GM23338 (cell line): ENCODE data around the gene SCAPER. TPM values are rescaled to one million over a fixed set of nuclear protein-coding genes. Genes with fewer than 3 reads are reported as not detected.

Source experiments
- ATAC-seq: fragments of 200-7000 bp; cut with Tn5 transposase; 3 replicates; pipeline ENCODE4 v1.9.1; 2020
- DNase-seq: peaks from one replicate; pipeline ENCODE4 v3.0.0-alpha.2; 2015; ENCODE audit warnings: low spot score
- H2AFZ ChIP-seq: fragments of 200-600 bp; sonication (generic); 2 replicates; pipeline ENCODE4 v1.8.0; 2016; ENCODE audit warnings: antibody characterized with exemption, mild to moderate bottlenecking, moderate library complexity
- H3F3A ChIP-seq: fragments of 200-600 bp; sonication (generic); replicated peaks from 2 replicates; pipeline ENCODE4 v1.8.0; 2017; ENCODE audit warnings: antibody characterized with exemption, mixed run types, low read depth
- H3K27ac ChIP-seq: fragments of 200-600 bp; sonication (generic); 2 replicates; pipeline ENCODE4 v1.6.1; 2016; ENCODE audit warnings: low read depth
- H3K27me3 ChIP-seq: fragments of 200-600 bp; sonication (generic); 2 replicates; pipeline ENCODE4 v1.8.0; 2016; ENCODE audit warnings: mild to moderate bottlenecking, mixed run types, moderate library complexity; ENCODE audit not compliant: insufficient read depth
- H3K36me3 ChIP-seq: fragments of 200-600 bp; sonication (generic); 2 replicates; pipeline ENCODE4 v1.8.0; 2016; ENCODE audit warnings: mild to moderate bottlenecking; ENCODE audit not compliant: insufficient read depth
- H3K4me1 ChIP-seq: fragments of 200-600 bp; sonication (generic); 2 replicates; pipeline ENCODE4 v1.8.0; 2016; ENCODE audit warnings: mild to moderate bottlenecking, moderate library complexity; ENCODE audit not compliant: insufficient read depth
- H3K4me2 ChIP-seq: fragments of 200-600 bp; sonication (generic); 2 replicates; pipeline ENCODE4 v1.7.1; 2017; ENCODE audit warnings: mixed run types
- H3K4me3 ChIP-seq: fragments of 200-600 bp; sonication (generic); 2 replicates; pipeline ENCODE4 v1.6.1; 2016; ENCODE audit warnings: mixed run types
- H3K79me2 ChIP-seq: fragments of 200-600 bp; sonication (generic); replicated peaks from 2 replicates; pipeline ENCODE4 v1.8.0; 2017; ENCODE audit warnings: mild to moderate bottlenecking; ENCODE audit not compliant: insufficient read depth
- H3K9me2 ChIP-seq: fragments of 200-600 bp; sonication (generic); 2 replicates; pipeline ENCODE4 v1.8.0; 2017; ENCODE audit not compliant: insufficient read depth
- H4K20me1 ChIP-seq: fragments of 200-600 bp; sonication (generic); replicated peaks from 2 replicates; pipeline ENCODE4 v1.8.0; 2017; ENCODE audit warnings: mild to moderate bottlenecking; ENCODE audit not compliant: insufficient read depth
- H3K27ac Mint-ChIP-seq: 2 replicates; pipeline ENCODE4 v1.8.0; 2020; ENCODE audit warnings: inconsistent platforms, mild to moderate bottlenecking, moderate library complexity, mixed read lengths
- H3K27me3 Mint-ChIP-seq: 3 replicates; pipeline ENCODE4 v1.8.0; 2022; ENCODE audit warnings: low read depth, mild to moderate bottlenecking, moderate library complexity, mixed read lengths, inconsistent platforms; ENCODE audit not compliant: insufficient read depth, poor library complexity
- H3K36me3 Mint-ChIP-seq: 3 replicates; pipeline ENCODE4 v1.8.0; 2021; ENCODE audit warnings: low read depth, mild to moderate bottlenecking, inconsistent platforms, moderate library complexity, mixed read lengths
- H3K4me1 Mint-ChIP-seq: 3 replicates; pipeline ENCODE4 v1.8.0; 2020; ENCODE audit warnings: mild to moderate bottlenecking, inconsistent platforms, mixed read lengths
- H3K4me3 Mint-ChIP-seq: 3 replicates; pipeline ENCODE4 v1.8.0; 2021; ENCODE audit warnings: moderate library complexity, mild to moderate bottlenecking, inconsistent platforms, mixed read lengths
- H3K9me3 Mint-ChIP-seq: 3 replicates; pipeline ENCODE4 v1.8.0; 2020; ENCODE audit warnings: moderate library complexity, mild to moderate bottlenecking, inconsistent platforms, mixed read lengths
- CREB1 ChIP-seq: fragments of 250-450 bp; sonication (Bioruptor Pico); IDR thresholded peaks from 2 replicates; pipeline ENCODE4 v1.5.0; 2020; ENCODE audit warnings: low read depth, mild to moderate bottlenecking, moderate library complexity
- EZH2 ChIP-seq: fragments of 200-600 bp; sonication (generic); IDR thresholded peaks from one replicate; pipeline ENCODE4 v1.8.0; 2017; ENCODE audit warnings: antibody characterized with exemption, mild to moderate bottlenecking, low read depth; ENCODE audit not compliant: unreplicated experiment
- EZH2phosphoT487 ChIP-seq: fragments of 200-600 bp; sonication (generic); IDR thresholded peaks from one replicate; pipeline ENCODE4 v1.8.1; 2018; ENCODE audit warnings: antibody characterized with exemption; ENCODE audit not compliant: unreplicated experiment
- JUNB ChIP-seq: IDR thresholded peaks from one replicate; pipeline ENCODE4 v1.6.1; 2016; ENCODE audit warnings: antibody characterized with exemption; ENCODE audit not compliant: unreplicated experiment
- NANOG ChIP-seq: IDR thresholded peaks from 2 replicates; pipeline ENCODE4 v1.6.1; 2016; ENCODE audit warnings: antibody characterized with exemption, borderline replicate concordance
- POLR2AphosphoS5 ChIP-seq: IDR thresholded peaks from 2 replicates; pipeline ENCODE4 v1.6.1; 2016; ENCODE audit warnings: antibody characterized with exemption, low read depth
- STAT1 ChIP-seq: IDR thresholded peaks from one replicate; pipeline ENCODE4 v1.6.1; 2016; ENCODE audit warnings: antibody characterized with exemption; ENCODE audit not compliant: unreplicated experiment
- ZNF114 ChIP-seq: fragments of 250-450 bp; sonication (Bioruptor Pico); IDR thresholded peaks from 2 replicates; pipeline ENCODE4 v1.5.0; 2020; ENCODE audit warnings: mild to moderate bottlenecking, moderate library complexity
- ZNF331 ChIP-seq: fragments of 250-450 bp; sonication (Bioruptor Pico); IDR thresholded peaks from 2 replicates; pipeline ENCODE4 v1.5.0; 2020; ENCODE audit warnings: low read depth, mild to moderate bottlenecking, moderate library complexity
- polyA plus RNA-seq: library from polyadenylated mRNA; unstranded; fragments of >200 nt; fragmentation: Nextera tagmentation; extraction: Ambion mirVana; gene quantifications from 2 replicates; pipeline ENCODE4 v1.2.1, GENCODE V29; 2016
- total RNA-seq: library from RNA; depleted of rRNA; stranded (reverse); fragments of >200 nt; shearing (Covaris generic); gene quantifications from 2 replicates; pipeline ENCODE4 v1.2.3, GENCODE V29; 2014
- TF ChIP-seq, protein P1 (sequence below): IDR thresholded peaks from one replicate; pipeline ENCODE4 v1.6.1; 2018; ENCODE audit warnings: antibody characterized with exemption; ENCODE audit not compliant: unreplicated experiment
- TF ChIP-seq, protein P2 (sequence below): IDR thresholded peaks from 2 replicates; pipeline ENCODE4 v1.6.1; 2016; ENCODE audit warnings: antibody characterized with exemption
- TF ChIP-seq, protein P3 (sequence below): fragments of 250-450 bp; sonication (Bioruptor Pico); IDR thresholded peaks from 2 replicates; pipeline ENCODE4 v1.5.0; 2020; ENCODE audit warnings: mild to moderate bottlenecking, moderate library complexity
- TF ChIP-seq, protein P4 (sequence below), 2 experiments: fragments of 200-600 bp in 1 of 2; sonication (generic) in 1 of 2; conservative IDR thresholded peaks; 2 replicates each; pipeline versions ENCODE4 v1.5.1 to v1.6.1; 2016 to 2017; ENCODE audit warnings: antibody characterized with exemption in 2 of 2, low read depth in 2 of 2, mild to moderate bottlenecking in 2 of 2, moderate library complexity in 1 of 2

Gene SCAPER
- total and polyA plus RNA-seq, 2 experiments from 2014 or later = 9.1 to 17.6 TPM

DNA sequence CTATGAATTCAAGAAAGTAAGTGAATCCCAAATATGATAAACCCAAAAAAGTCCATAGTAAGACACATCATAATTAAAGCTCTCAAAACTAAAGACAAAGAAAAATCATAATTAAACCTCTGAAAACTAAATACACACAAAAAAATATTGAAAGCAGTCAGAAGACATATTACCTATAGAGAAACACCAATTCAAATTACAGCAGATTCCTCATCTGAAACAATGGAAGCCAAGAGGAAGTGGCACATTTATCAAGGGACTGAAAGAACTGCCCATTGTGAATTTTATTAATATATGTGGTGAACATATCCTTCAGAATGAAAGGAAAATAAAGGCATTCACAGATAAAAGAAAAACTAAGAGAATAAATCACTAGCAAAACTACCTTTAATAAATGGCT is 128.2 kb downstream of the SCAPER start:
- TF ChIP-seq, protein P1, sequence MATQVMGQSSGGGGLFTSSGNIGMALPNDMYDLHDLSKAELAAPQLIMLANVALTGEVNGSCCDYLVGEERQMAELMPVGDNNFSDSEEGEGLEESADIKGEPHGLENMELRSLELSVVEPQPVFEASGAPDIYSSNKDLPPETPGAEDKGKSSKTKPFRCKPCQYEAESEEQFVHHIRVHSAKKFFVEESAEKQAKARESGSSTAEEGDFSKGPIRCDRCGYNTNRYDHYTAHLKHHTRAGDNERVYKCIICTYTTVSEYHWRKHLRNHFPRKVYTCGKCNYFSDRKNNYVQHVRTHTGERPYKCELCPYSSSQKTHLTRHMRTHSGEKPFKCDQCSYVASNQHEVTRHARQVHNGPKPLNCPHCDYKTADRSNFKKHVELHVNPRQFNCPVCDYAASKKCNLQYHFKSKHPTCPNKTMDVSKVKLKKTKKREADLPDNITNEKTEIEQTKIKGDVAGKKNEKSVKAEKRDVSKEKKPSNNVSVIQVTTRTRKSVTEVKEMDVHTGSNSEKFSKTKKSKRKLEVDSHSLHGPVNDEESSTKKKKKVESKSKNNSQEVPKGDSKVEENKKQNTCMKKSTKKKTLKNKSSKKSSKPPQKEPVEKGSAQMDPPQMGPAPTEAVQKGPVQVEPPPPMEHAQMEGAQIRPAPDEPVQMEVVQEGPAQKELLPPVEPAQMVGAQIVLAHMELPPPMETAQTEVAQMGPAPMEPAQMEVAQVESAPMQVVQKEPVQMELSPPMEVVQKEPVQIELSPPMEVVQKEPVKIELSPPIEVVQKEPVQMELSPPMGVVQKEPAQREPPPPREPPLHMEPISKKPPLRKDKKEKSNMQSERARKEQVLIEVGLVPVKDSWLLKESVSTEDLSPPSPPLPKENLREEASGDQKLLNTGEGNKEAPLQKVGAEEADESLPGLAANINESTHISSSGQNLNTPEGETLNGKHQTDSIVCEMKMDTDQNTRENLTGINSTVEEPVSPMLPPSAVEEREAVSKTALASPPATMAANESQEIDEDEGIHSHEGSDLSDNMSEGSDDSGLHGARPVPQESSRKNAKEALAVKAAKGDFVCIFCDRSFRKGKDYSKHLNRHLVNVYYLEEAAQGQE = no peak
- TF ChIP-seq NANOG (no peak), ZNF331 (CRISPR knock-in tag) (no peak), ZNF114 (CRISPR knock-in tag) (no peak), EZH2phosphoT487 (no peak), POLR2AphosphoS5 (no peak), STAT1 (no peak), JUNB (no peak), CREB1 (CRISPR knock-in tag) (no peak), EZH2 (no peak)
- TF ChIP-seq, protein P2, sequence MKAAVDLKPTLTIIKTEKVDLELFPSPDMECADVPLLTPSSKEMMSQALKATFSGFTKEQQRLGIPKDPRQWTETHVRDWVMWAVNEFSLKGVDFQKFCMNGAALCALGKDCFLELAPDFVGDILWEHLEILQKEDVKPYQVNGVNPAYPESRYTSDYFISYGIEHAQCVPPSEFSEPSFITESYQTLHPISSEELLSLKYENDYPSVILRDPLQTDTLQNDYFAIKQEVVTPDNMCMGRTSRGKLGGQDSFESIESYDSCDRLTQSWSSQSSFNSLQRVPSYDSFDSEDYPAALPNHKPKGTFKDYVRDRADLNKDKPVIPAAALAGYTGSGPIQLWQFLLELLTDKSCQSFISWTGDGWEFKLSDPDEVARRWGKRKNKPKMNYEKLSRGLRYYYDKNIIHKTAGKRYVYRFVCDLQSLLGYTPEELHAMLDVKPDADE = no peak
- TF ChIP-seq, protein P3, sequence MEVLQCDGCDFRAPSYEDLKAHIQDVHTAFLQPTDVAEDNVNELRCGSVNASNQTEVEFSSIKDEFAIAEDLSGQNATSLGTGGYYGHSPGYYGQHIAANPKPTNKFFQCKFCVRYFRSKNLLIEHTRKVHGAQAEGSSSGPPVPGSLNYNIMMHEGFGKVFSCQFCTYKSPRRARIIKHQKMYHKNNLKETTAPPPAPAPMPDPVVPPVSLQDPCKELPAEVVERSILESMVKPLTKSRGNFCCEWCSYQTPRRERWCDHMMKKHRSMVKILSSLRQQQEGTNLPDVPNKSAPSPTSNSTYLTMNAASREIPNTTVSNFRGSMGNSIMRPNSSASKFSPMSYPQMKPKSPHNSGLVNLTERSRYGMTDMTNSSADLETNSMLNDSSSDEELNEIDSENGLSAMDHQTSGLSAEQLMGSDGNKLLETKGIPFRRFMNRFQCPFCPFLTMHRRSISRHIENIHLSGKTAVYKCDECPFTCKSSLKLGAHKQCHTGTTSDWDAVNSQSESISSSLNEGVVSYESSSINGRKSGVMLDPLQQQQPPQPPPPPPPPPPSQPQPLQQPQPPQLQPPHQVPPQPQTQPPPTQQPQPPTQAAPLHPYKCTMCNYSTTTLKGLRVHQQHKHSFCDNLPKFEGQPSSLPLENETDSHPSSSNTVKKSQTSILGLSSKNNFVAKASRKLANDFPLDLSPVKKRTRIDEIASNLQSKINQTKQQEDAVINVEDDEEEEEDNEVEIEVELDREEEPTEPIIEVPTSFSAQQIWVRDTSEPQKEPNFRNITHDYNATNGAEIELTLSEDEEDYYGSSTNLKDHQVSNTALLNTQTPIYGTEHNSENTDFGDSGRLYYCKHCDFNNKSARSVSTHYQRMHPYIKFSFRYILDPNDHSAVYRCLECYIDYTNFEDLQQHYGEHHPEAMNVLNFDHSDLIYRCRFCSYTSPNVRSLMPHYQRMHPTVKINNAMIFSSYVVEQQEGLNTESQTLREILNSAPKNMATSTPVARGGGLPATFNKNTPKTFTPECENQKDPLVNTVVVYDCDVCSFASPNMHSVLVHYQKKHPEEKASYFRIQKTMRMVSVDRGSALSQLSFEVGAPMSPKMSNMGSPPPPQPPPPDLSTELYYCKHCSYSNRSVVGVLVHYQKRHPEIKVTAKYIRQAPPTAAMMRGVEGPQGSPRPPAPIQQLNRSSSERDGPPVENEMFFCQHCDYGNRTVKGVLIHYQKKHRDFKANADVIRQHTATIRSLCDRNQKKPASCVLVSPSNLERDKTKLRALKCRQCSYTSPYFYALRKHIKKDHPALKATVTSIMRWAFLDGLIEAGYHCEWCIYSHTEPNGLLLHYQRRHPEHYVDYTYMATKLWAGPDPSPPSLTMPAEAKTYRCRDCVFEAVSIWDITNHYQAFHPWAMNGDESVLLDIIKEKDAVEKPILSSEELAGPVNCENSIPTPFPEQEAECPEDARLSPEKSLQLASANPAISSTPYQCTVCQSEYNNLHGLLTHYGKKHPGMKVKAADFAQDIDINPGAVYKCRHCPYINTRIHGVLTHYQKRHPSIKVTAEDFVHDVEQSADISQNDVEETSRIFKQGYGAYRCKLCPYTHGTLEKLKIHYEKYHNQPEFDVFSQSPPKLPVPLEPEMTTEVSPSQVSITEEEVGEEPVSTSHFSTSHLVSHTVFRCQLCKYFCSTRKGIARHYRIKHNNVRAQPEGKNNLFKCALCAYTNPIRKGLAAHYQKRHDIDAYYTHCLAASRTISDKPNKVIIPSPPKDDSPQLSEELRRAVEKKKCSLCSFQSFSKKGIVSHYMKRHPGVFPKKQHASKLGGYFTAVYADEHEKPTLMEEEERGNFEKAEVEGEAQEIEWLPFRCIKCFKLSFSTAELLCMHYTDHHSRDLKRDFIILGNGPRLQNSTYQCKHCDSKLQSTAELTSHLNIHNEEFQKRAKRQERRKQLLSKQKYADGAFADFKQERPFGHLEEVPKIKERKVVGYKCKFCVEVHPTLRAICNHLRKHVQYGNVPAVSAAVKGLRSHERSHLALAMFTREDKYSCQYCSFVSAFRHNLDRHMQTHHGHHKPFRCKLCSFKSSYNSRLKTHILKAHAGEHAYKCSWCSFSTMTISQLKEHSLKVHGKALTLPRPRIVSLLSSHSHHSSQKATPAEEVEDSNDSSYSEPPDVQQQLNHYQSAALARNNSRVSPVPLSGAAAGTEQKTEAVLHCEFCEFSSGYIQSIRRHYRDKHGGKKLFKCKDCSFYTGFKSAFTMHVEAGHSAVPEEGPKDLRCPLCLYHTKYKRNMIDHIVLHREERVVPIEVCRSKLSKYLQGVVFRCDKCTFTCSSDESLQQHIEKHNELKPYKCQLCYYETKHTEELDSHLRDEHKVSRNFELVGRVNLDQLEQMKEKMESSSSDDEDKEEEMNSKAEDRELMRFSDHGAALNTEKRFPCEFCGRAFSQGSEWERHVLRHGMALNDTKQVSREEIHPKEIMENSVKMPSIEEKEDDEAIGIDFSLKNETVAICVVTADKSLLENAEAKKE (CRISPR knock-in tag) = no peak
- TF ChIP-seq, protein P4, sequence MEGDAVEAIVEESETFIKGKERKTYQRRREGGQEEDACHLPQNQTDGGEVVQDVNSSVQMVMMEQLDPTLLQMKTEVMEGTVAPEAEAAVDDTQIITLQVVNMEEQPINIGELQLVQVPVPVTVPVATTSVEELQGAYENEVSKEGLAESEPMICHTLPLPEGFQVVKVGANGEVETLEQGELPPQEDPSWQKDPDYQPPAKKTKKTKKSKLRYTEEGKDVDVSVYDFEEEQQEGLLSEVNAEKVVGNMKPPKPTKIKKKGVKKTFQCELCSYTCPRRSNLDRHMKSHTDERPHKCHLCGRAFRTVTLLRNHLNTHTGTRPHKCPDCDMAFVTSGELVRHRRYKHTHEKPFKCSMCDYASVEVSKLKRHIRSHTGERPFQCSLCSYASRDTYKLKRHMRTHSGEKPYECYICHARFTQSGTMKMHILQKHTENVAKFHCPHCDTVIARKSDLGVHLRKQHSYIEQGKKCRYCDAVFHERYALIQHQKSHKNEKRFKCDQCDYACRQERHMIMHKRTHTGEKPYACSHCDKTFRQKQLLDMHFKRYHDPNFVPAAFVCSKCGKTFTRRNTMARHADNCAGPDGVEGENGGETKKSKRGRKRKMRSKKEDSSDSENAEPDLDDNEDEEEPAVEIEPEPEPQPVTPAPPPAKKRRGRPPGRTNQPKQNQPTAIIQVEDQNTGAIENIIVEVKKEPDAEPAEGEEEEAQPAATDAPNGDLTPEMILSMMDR (conservative IDR thresholded peaks at IDR 0.05; ENCODE audit: low read depth in 2 of 2) = no peak
- H3K27me3 Mint-ChIP-seq = no peaks in the 10 kb centered on the region
- H3K9me3 Mint-ChIP-seq = peaks cover 5% of the 10 kb centered on the region; the same call in 2 of the 3 replicates
- no peak overlapping the region for H3K4me3 Mint-ChIP-seq
- H3K27ac ChIP-seq = no peak overlapping the region
- no peaks in the 10 kb centered on the region for H3K36me3 ChIP-seq
- ATAC-seq (no peak), DNase-seq (no peak)
- no peaks in the 10 kb centered on the region for H3K79me2 ChIP-seq
- no peaks in the 10 kb centered on the region for H4K20me1 ChIP-seq
- no peak overlapping the region for H2AFZ ChIP-seq
- H3K4me2 ChIP-seq = no peak overlapping the region
- H3K27ac Mint-ChIP-seq = no peak overlapping the region
- peaks cover 12% of the 10 kb centered on the region; the same call in 2 of the 3 replicates for H3K36me3 Mint-ChIP-seq
- no peak overlapping the region for H3K4me3 ChIP-seq
- no peaks in the 10 kb centered on the region for H3K9me2 ChIP-seq
- H3K27me3 ChIP-seq = no peaks in the 10 kb centered on the region
- H3F3A ChIP-seq = no peaks in the 10 kb centered on the region
- H3K4me1 Mint-ChIP-seq = no peaks in the 10 kb centered on the region
- 0 out of 2 replicates have a peak, but pooled peaks cover 3% of the 10 kb centered on the region for H3K4me1 ChIP-seq
